Activated CD8-positive, alpha-beta T cell treated with anti-CD3 and anti-CD28 coated beads, Interleukin-2, amount 10 ng/mL, durations not matched to agents 7 days and 5 days (primary cell): ENCODE results near the gene SELENOV. TPM values are rescaled to one million over a fixed set of nuclear protein-coding genes. Genes with fewer than 3 reads are reported as not detected.

Experiments used
- ATAC-seq: fragments of 150-1000 bp; cut with Tn5 transposase; one replicate; pipeline ENCODE4 v1.10.0; 2021; ENCODE audit warnings: moderate library complexity
- CTCF ChIA-PET: fragments of 350-600 bp; sonication (Branson Sonifier 250); formaldehyde crosslinking; loops from one replicate; lab custom pipeline; 2021; ENCODE audit warnings: antibody characterized with exemption; lab: Charles Lee
- POLR2A ChIA-PET: fragments of 350-600 bp; sonication (Branson Sonifier 250); formaldehyde crosslinking; loops from one replicate; lab custom pipeline; 2021; ENCODE audit warnings: antibody characterized with exemption; lab: Charles Lee
- DNase-seq: peaks from one replicate; pipeline ENCODE4 v3.0.0-alpha.2; 2020
- H3K27ac Mint-ChIP-seq: one replicate; pipeline ENCODE4 v1.8.0; 2021; ENCODE audit warnings: mild to moderate bottlenecking, mixed read lengths
- H3K27me3 Mint-ChIP-seq: one replicate; pipeline ENCODE4 v1.8.0; 2021; ENCODE audit warnings: low read depth, mixed read lengths
- H3K36me3 Mint-ChIP-seq: one replicate; pipeline ENCODE4 v1.8.0; 2021; ENCODE audit warnings: low read depth, mixed read lengths
- H3K4me1 Mint-ChIP-seq: one replicate; pipeline ENCODE4 v1.8.0; 2021; ENCODE audit warnings: low read depth, mixed read lengths
- H3K4me3 Mint-ChIP-seq: one replicate; pipeline ENCODE4 v1.8.0; 2021; ENCODE audit warnings: mild to moderate bottlenecking, mixed read lengths
- H3K9me3 Mint-ChIP-seq: one replicate; pipeline ENCODE4 v1.8.0; 2022; ENCODE audit warnings: mixed read lengths; ENCODE audit not compliant: insufficient read depth
- total RNA-seq, 2 experiments: library from RNA; stranded (reverse); gene quantifications; one replicate each; pipeline ENCODE4 v1.2.3, GENCODE V29; 2021

The SELENOV gene
- total RNA-seq, 2 experiments from 2014 or later: not detected

DNA sequence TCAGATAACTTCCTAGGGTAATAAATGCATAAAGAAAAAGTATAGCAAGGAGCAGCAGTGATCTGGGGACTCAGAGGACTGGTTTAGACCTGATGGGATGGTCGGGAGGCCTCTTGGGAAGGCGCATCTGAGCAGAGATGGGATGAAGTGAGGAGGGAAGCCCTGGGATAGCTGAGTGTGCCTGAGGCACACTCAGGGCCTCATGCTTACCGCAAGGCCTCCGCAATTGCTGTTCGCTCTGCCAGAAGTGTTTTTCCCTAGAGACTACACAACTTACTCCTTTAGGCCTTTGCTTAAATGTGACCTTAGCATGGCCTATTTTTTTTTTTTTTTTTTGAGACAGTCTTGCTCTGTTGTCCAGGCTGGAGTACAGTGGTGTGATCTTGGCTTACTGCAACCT lies 20.3 kb upstream of the SELENOV start:
- POLR2A ChIA-PET: no interaction called here
- CTCF ChIA-PET: no interaction called here
- H3K27ac Mint-ChIP-seq: no peak overlapping the region
- no peak for DNase-seq
- ATAC-seq: no peak
- H3K4me1 Mint-ChIP-seq: peaks cover 14% of the 10 kb centered on the region
- H3K9me3 Mint-ChIP-seq: no peaks in the 10 kb centered on the region
- H3K27me3 Mint-ChIP-seq: peaks cover 28% of the 10 kb centered on the region
- peaks cover 6% of the 10 kb centered on the region for H3K36me3 Mint-ChIP-seq
- H3K4me3 Mint-ChIP-seq: no peak overlapping the region

DNA sequence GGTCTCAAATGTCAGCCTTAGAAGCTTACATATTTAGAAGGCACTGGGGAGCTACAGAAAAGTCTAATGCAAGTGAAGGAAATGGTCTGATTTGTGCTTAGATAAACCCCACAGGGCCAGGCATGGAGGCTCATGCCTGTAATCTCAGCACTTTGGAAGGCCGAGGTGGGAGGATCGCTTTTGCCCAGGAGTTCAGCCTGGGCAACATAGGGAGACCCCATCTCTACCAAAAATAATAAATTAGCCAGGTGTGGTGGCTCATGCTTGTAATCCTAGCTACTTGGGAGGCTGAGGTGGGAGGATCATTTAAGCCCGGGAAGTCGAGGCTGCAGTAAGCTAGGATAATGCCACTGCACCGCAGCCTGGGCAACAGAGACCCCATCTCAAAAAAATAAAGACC lies 18.9 kb upstream of the SELENOV start:
- CTCF ChIA-PET: interaction anchor here (1.0 to 1.4 kb wide), 3 partner anchors 16 to 21 kb away, joined by 3 to 4 read pairs (median 3); partner anchors contain the start of gene TIMM50
- peaks cover 38% of the 10 kb centered on the region for H3K27me3 Mint-ChIP-seq

DNA sequence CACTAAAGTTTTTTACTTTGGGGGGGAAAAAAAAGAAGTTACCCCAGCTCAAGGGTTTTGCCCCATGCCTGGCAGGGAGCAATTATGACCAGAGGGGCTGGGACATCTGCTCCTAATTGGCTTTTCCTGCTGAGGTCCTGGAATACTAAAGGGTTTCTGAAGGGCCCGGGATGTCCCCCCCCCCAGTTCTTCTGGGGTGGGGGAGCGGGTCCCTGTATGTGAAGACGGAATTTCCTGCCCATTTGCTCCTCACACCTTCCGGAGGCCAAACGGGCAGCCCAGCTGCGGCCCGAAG lies 17.3 kb upstream of the SELENOV start:
- no peak for ATAC-seq
- H3K4me1 Mint-ChIP-seq: peaks cover 16% of the 10 kb centered on the region
- CTCF ChIA-PET: interaction anchor here (0.5 to 2.5 kb wide), 8 partner anchors 10 to 941 kb away, joined by 3 to 6 read pairs (median 4); partner anchors contain the start of gene EID2B
- peaks cover 42% of the 10 kb centered on the region for H3K27me3 Mint-ChIP-seq
- H3K27ac Mint-ChIP-seq: no peak overlapping the region
- no peak for DNase-seq
- H3K9me3 Mint-ChIP-seq: no peaks in the 10 kb centered on the region
- H3K36me3 Mint-ChIP-seq: peaks cover 4% of the 10 kb centered on the region
- POLR2A ChIA-PET: interaction anchor here (1.6 kb wide), 1 partner anchor 12 kb away, joined by 3 read pairs; no protein-coding TSS in a partner anchor
- no peak overlapping the region for H3K4me3 Mint-ChIP-seq

More for the DNA sequence above, 18.9 kb upstream of the SELENOV start:
- Mint-ChIP-seq H3K4me1 (peaks cover 16% of the 10 kb centered on the region), H3K4me3 (no peak overlapping the region), H3K9me3 (no peaks in the 10 kb centered on the region), H3K36me3 (peaks cover 4% of the 10 kb centered on the region), H3K27ac (no peak overlapping the region)
- POLR2A ChIA-PET: no interaction called here
- ATAC-seq (no peak), DNase-seq (no peak)

DNA sequence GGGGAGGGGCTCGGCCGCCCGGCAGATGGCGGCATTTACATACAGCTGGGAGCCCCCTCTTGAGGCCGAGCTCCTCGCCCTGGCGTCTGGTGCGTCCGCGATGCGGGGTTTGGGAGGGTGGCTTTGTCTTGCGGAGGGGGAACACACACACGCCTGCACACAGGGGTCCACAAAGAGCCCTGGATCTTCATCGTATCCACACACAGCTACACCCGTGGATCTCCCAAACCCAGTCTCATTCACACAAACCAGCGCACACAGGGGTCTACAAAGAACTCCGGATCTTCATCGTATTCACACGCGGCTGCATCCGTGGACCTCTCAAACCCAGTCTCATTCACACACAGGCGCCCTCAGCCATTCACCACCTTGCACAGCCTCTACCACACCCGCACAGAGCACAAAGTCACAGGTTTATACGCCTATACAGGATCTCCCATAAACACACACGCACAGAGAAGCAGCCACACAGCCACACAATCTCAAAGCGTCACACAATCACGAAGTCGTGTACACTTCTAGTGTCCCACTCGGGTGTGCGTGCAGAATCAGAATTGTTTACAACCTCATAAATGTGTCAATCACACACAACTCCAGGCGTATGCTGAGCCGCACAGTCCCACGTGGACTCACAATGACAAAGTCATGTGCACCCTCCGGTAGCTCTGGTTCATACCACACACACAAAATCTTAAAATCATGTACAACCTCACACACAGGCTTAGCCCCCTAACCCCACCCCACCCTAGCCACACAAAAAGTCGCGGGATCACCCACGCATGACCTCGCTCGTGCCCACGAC lies 16.7 kb upstream of the SELENOV start:
- Mint-ChIP-seq H3K9me3 (no peaks in the 10 kb centered on the region), H3K4me3 (peak overlapping the region; percentile 0), H3K27me3 (peaks cover 42% of the 10 kb centered on the region), H3K36me3 (peaks cover 2% of the 10 kb centered on the region), H3K4me1 (peaks cover 20% of the 10 kb centered on the region), H3K27ac (no peak overlapping the region)
- ChIA-PET CTCF (interaction anchor here (0.5 to 2.5 kb wide), 8 partner anchors 10 to 941 kb away, joined by 3 to 6 read pairs (median 4); partner anchors contain the start of gene EID2B), POLR2A (interaction anchor here (0.7 to 1.6 kb wide), 3 partner anchors 12 to 63 kb away, joined by 3 read pairs; partner anchors contain the start of gene RPS16)
- ATAC-seq (peak; percentile 34), DNase-seq (peak; percentile 35)

DNA sequence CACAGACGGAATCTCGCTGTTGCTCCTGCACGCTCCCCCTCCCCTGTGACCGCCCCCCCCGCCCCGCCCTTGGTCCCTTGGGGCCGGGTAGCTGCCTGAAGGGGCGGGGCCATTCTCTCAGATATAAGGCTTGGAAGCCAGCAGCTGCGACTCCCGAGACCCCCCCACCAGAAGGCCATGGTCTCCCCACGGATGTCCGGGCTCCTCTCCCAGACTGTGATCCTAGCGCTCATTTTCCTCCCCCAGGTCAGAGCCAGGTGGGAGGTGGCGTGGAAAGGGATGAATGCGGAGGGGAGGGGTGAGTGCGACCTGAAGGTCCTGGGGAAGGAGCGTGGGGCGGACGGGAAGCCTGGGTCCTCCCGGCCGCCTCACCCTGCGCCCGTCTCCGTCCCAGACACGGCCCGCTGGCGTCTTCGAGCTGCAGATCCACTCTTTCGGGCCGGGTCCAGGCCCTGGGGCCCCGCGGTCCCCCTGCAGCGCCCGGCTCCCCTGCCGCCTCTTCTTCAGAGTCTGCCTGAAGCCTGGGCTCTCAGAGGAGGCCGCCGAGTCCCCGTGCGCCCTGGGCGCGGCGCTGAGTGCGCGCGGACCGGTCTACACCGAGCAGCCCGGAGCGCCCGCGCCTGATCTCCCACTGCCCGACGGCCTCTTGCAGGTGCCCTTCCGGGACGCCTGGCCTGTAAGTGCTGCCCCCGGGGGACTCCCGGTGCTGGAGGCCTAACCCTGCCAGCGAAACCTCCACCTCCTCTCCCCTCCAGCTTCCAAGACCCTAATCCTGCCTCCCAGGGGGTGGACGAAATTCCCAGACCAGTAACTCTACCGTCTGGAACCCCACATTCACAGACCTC lies 15.9 kb upstream of the SELENOV start, which contains the start of gene DLL3:
Gene DLL3, plus strand, starts transcription at position 150 of the 845 bp plus-strand sequence. Its CDS starts 28 bp downstream, at position 178.
- POLR2A ChIA-PET: interaction anchor here (0.7 to 1.6 kb wide), 4 partner anchors 13 to 63 kb away, joined by 3 read pairs; partner anchors contain the start of gene RPS16
- no peak within 1 kb of the TSS for H3K27ac Mint-ChIP-seq
- no peak for ATAC-seq
- peaks cover 27% of the 10 kb centered on the region for H3K4me1 Mint-ChIP-seq
- CTCF ChIA-PET: interaction anchor here (1.0 to 2.5 kb wide), 2 partner anchors 20 to 25 kb away, joined by 3 to 6 read pairs; no protein-coding TSS in a partner anchor
- no peaks in the 10 kb centered on the region for H3K9me3 Mint-ChIP-seq
- peaks cover 51% of the 10 kb centered on the region for H3K27me3 Mint-ChIP-seq
- H3K4me3 Mint-ChIP-seq: peak within 1 kb of the TSS; percentile 18
- no peak for DNase-seq
- H3K36me3 Mint-ChIP-seq: peaks cover 2% of the 10 kb centered on the region

DNA sequence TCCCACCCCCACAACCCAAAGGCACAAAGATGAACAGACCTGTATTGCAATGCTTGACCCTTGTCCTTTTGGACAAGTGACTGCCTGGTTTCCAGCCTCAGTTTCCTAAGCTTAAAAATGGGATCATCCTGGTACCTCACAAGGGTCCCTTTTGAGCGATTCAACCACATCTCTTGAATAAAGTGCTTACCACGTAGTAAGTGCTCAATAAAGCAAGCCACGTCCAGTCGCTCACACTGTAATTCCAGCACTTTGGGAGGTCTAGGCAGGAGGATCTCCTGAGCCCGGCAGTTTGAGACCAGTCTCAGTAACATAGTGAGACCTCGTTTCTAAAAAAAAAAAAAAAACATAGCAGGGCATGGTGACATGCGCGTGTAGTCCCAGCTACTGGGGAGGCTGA lies 15.0 kb upstream of the SELENOV start:
- DNase-seq: no peak
- H3K27me3 Mint-ChIP-seq: peaks cover 58% of the 10 kb centered on the region
- H3K27ac Mint-ChIP-seq: no peak overlapping the region
- peaks cover 27% of the 10 kb centered on the region for H3K4me1 Mint-ChIP-seq
- no peak overlapping the region for H3K4me3 Mint-ChIP-seq
- ChIA-PET POLR2A (no interaction called here), CTCF (interaction anchor here (0.6 to 1.0 kb wide), 3 partner anchors 19 to 32 kb away, joined by 3 read pairs; no protein-coding TSS in a partner anchor)
- peaks cover 2% of the 10 kb centered on the region for H3K36me3 Mint-ChIP-seq
- ATAC-seq: no peak
- no peaks in the 10 kb centered on the region for H3K9me3 Mint-ChIP-seq

DNA sequence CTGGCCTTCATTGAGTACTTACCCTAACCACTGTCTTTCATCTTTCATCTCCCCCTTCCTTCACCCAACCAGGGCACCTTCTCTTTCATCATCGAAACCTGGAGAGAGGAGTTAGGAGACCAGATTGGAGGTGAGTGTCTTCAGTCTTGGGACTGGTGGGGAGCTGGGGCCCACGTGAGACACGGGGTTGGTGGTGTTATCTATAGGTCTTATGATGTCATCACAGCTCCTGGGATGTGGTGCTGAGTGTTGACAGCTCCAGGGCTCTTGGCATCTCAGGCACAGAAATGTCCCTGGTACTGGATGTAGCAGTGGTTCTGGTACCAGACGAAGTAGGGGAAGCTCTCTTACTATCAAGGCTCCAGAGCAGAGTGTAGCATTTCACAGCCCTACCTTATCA lies 14.4 kb upstream of the SELENOV start:
- Mint-ChIP-seq H3K9me3 (no peaks in the 10 kb centered on the region), H3K27me3 (peaks cover 59% of the 10 kb centered on the region), H3K4me3 (no peak overlapping the region), H3K36me3 (peaks cover 2% of the 10 kb centered on the region), H3K27ac (no peak overlapping the region), H3K4me1 (peaks cover 27% of the 10 kb centered on the region)
- ChIA-PET POLR2A (no interaction called here), CTCF (interaction anchor here (0.6 to 1.2 kb wide), 5 partner anchors 26 to 109 kb away, joined by 3 to 4 read pairs (median 3); partner anchors contain the start of gene EID2B)
- DNase-seq: no peak
- ATAC-seq: no peak

DNA sequence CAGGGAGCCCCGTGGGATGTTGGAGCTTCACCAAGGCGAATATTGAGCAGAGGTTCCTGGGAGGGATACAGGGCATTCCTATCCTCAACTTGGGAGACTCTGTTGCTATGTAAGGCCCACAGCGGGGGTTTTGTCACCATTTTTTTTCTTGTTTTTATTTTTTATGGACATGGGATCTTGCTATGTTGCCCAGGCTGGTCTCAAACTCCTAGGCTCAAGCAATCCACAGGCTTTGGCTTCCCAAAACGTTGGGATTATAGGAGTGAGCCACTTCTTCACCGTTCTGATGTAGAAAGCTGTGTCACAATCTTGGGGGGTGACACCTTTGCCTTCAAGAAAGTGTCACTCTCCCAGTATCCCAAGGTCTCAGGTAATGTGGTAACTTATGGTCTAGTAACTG lies 13.6 kb upstream of the SELENOV start:
- no peaks in the 10 kb centered on the region for H3K9me3 Mint-ChIP-seq
- ATAC-seq (no peak), DNase-seq (no peak)
- ChIA-PET CTCF (interaction anchor here (0.9 to 1.2 kb wide), 3 partner anchors 32 to 109 kb away, joined by 3 to 4 read pairs (median 3); partner anchors contain the start of gene EID2B), POLR2A (no interaction called here)
- no peak overlapping the region for H3K4me3 Mint-ChIP-seq
- H3K27me3 Mint-ChIP-seq: peaks cover 59% of the 10 kb centered on the region
- H3K27ac Mint-ChIP-seq: no peak overlapping the region
- H3K4me1 Mint-ChIP-seq: peaks cover 31% of the 10 kb centered on the region
- H3K36me3 Mint-ChIP-seq: peaks cover 2% of the 10 kb centered on the region

DNA sequence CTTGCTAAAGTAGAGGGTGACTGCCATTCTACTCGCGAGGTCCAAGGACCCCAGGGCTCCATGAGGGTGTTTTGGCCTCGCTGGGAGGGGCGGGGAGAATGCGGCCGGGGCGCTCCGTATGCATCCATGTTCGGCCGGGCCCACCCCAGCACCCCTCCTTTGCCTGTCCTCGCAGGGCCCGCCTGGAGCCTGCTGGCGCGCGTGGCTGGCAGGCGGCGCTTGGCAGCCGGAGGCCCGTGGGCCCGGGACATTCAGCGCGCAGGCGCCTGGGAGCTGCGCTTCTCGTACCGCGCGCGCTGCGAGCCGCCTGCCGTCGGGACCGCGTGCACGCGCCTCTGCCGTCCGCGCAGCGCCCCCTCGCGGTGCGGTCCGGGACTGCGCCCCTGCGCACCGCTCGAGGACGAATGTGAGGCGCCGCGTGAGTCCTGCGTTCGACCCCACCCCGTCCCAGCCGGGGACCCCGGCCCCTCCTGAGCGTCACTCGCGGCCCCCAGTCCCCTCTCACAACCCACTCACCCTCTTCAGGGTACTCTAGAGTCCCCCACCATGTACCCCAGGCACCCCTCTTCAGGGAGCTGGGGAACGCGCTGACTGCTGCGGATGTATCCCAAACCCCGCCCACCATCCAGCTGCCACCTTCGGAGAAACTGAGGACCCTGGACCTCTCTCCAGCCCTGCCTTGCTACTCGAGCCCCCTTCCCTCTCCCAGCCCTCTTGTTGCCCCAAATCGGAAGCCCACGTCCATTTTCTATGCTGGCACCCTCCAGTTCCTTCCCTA lies 12.1 kb upstream of the SELENOV start:
- Mint-ChIP-seq H3K4me3 (no peak overlapping the region), H3K27me3 (peaks cover 59% of the 10 kb centered on the region), H3K36me3 (peaks cover 2% of the 10 kb centered on the region), H3K4me1 (peaks cover 42% of the 10 kb centered on the region), H3K27ac (peak overlapping the region; percentile 60), H3K9me3 (no peaks in the 10 kb centered on the region)
- peak; percentile 54 for ATAC-seq
- peak; percentile 78 for DNase-seq
- ChIA-PET POLR2A (interaction anchor here (0.8 to 1.2 kb wide), 2 partner anchors 12 to 67 kb away, joined by 3 read pairs; partner anchors contain the start of genes RPS16 and SELENOV), CTCF (interaction anchor here (0.6 to 1.7 kb wide), 12 partner anchors 9 to 170 kb away, joined by 3 to 11 read pairs (median 5); partner anchors contain the start of genes EID2B, RPS16 and TIMM50)

DNA sequence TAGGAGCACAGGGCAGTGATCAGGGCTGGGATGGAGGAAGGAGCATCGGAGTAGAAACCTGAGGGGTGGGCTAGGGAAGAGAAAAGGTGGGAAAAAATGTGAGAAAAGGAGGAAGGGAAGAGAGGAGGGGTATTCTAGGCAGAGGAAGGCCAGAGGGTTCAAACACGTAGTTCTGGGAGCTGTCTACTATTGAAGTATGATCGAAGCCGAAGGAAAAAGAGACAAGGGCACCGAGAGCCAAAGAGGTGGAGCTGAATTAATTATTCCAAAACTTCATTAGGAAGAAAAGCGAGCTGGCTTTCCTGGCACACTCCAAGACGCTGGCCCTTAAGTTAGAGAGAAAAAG lies 8.4 kb upstream of the SELENOV start:
- Mint-ChIP-seq H3K36me3 (no peaks in the 10 kb centered on the region), H3K9me3 (no peaks in the 10 kb centered on the region), H3K4me1 (peaks cover 30% of the 10 kb centered on the region), H3K27ac (no peak overlapping the region), H3K27me3 (peaks cover 37% of the 10 kb centered on the region), H3K4me3 (peak overlapping the region; percentile 54)
- ChIA-PET POLR2A (interaction anchor here (1.5 kb wide), 1 partner anchor 12 kb away, joined by 4 read pairs; no protein-coding TSS in a partner anchor), CTCF (interaction anchor here (0.8 to 1.5 kb wide), 2 partner anchors 32 to 166 kb away, joined by 3 to 5 read pairs; no protein-coding TSS in a partner anchor)
- no peak for ATAC-seq
- no peak for DNase-seq
